Mesenchymal stem cell (in vitro differentiated cells and primary cell): Measurements from ENCODE around the gene TAOK3.
A peak's percentile ranks its signal among the peaks of the same experiment; 100 is the strongest.
"Not testable (repeated sequence)": the region's sequence is repeated elsewhere in the genome, so short reads cannot be mapped to it uniquely, and the experiment has no call there.

Experiments
- DNase-seq: peaks from one replicate; pipeline ENCODE4 v3.0.0-alpha.2; 2013
- H2AFZ ChIP-seq: one replicate; pipeline ENCODE4 v1.6.1; 2013; ENCODE audit warnings: low read depth, mild to moderate bottlenecking, control low read depth, inconsistent platforms, low read length, moderate library complexity
- H2AK5ac ChIP-seq: 2 replicates; pipeline ENCODE4 v1.6.1; 2013; ENCODE audit warnings: low read length, moderate library complexity, mild to moderate bottlenecking, inconsistent platforms; ENCODE audit not compliant: severe bottlenecking
- H2BK120ac ChIP-seq: one replicate; pipeline ENCODE4 v1.6.1; 2013; ENCODE audit warnings: low read depth, mild to moderate bottlenecking, inconsistent platforms, low read length, moderate library complexity
- H2BK12ac ChIP-seq, 2 experiments: one replicate each; pipeline ENCODE4 v1.6.1; 2013; ENCODE audit warnings: inconsistent platforms in 2 of 2, low read length in 2 of 2, mild to moderate bottlenecking in 2 of 2, moderate library complexity in 2 of 2, control low read depth in 1 of 2
- H2BK15ac ChIP-seq: one replicate; pipeline ENCODE4 v1.6.1; 2013; ENCODE audit warnings: mild to moderate bottlenecking, low read depth, inconsistent platforms; ENCODE audit not compliant: poor library complexity, severe bottlenecking
- H2BK5ac ChIP-seq: 2 replicates; pipeline ENCODE4 v1.6.1; 2013; ENCODE audit warnings: low read depth, mild to moderate bottlenecking, low read length, control low read depth, inconsistent platforms; ENCODE audit not compliant: poor library complexity, severe bottlenecking
- H3K14ac ChIP-seq, 2 experiments: one replicate each; pipeline ENCODE4 v1.6.1; 2013; ENCODE audit warnings: inconsistent platforms in 2 of 2, low read length in 2 of 2, control low read depth in 1 of 2, mild to moderate bottlenecking in 1 of 2, moderate library complexity in 1 of 2
- H3K18ac ChIP-seq, 2 experiments: one replicate each; pipeline ENCODE4 v1.6.1; 2013; ENCODE audit warnings: inconsistent platforms in 2 of 2, low read length in 2 of 2, control low read depth in 1 of 2, low read depth in 1 of 2, mild to moderate bottlenecking in 1 of 2
- H3K23ac ChIP-seq, 2 experiments: one replicate each; pipeline ENCODE4 v1.6.1; 2013; ENCODE audit warnings: inconsistent platforms in 2 of 2, low read length in 2 of 2, mild to moderate bottlenecking in 2 of 2, moderate library complexity in 2 of 2, control low read depth in 1 of 2
- H3K27ac ChIP-seq: 2 replicates; pipeline ENCODE4 v1.5.1; 2013; ENCODE audit warnings: mild to moderate bottlenecking, moderate library complexity, low read length, control low read depth, inconsistent platforms; ENCODE audit not compliant: poor library complexity, severe bottlenecking
- H3K27me3 ChIP-seq, 2 experiments: 2 replicates each; pipeline versions ENCODE4 v1.6.1 to v1.7.0; 2013; ENCODE audit warnings: low read length in 2 of 2, mild to moderate bottlenecking in 2 of 2, moderate library complexity in 2 of 2, control low read depth in 1 of 2, inconsistent platforms in 1 of 2; ENCODE audit not compliant: control insufficient read depth in 1 of 2, insufficient read depth in 1 of 2
- H3K36me3 ChIP-seq, 2 experiments: 2 replicates each; pipeline versions ENCODE4 v1.6.1 to v1.7.0; 2013; ENCODE audit warnings: low read length in 2 of 2, control low read depth in 1 of 2, inconsistent platforms in 1 of 2, low read depth in 1 of 2, mild to moderate bottlenecking in 1 of 2; ENCODE audit not compliant: insufficient read depth in 2 of 2, control insufficient read depth in 1 of 2
- H3K4ac ChIP-seq, 2 experiments: one replicate each; pipeline ENCODE4 v1.6.1; 2013; ENCODE audit warnings: inconsistent platforms in 2 of 2, low read length in 2 of 2, mild to moderate bottlenecking in 2 of 2, moderate library complexity in 2 of 2, control low read depth in 1 of 2, low read depth in 1 of 2
- H3K4me1 ChIP-seq: 2 replicates; pipeline ENCODE4 v1.6.1; 2013; ENCODE audit warnings: low read depth, low read length, control low read depth; ENCODE audit not compliant: control insufficient read depth, insufficient read depth
- H3K4me2 ChIP-seq: 2 replicates; pipeline ENCODE4 v1.6.1; 2013; ENCODE audit warnings: low read length, mild to moderate bottlenecking, inconsistent platforms; ENCODE audit not compliant: poor library complexity, severe bottlenecking
- H3K4me3 ChIP-seq, 2 experiments: 2 replicates each; pipeline versions ENCODE4 v1.5.1 to v1.7.0; 2013; ENCODE audit warnings: low read length in 2 of 2, mild to moderate bottlenecking in 2 of 2, control low read depth in 1 of 2, low read depth in 1 of 2; ENCODE audit not compliant: insufficient read depth in 1 of 2
- H3K79me1 ChIP-seq: replicated peaks from 2 replicates; pipeline ENCODE4 v1.6.1; 2013; ENCODE audit warnings: mild to moderate bottlenecking, control low read depth, low read length, inconsistent platforms; ENCODE audit not compliant: poor library complexity, severe bottlenecking
- H3K9ac ChIP-seq: 2 replicates; pipeline ENCODE4 v1.7.0; 2013; ENCODE audit warnings: mild to moderate bottlenecking, low read length, moderate library complexity
- H3K9me3 ChIP-seq: 2 replicates; pipeline ENCODE4 v1.7.0; 2013; ENCODE audit warnings: mild to moderate bottlenecking, low read length; ENCODE audit not compliant: control insufficient read depth
- H4K8ac ChIP-seq: one replicate; pipeline ENCODE4 v1.6.1; 2013; ENCODE audit warnings: inconsistent platforms, mild to moderate bottlenecking, low read length, moderate library complexity
- H4K91ac ChIP-seq: one replicate; pipeline ENCODE4 v1.6.1; 2013; ENCODE audit warnings: mild to moderate bottlenecking, low read length, inconsistent platforms
- WGBS: methylation state at CpG from one replicate; pipeline ENCODE4 v1.1.7; 2013; ENCODE audit warnings: mixed read lengths; 5-methylcytosine and 5-hydroxymethylcytosine counted together

The TAOK3 gene

DNA sequence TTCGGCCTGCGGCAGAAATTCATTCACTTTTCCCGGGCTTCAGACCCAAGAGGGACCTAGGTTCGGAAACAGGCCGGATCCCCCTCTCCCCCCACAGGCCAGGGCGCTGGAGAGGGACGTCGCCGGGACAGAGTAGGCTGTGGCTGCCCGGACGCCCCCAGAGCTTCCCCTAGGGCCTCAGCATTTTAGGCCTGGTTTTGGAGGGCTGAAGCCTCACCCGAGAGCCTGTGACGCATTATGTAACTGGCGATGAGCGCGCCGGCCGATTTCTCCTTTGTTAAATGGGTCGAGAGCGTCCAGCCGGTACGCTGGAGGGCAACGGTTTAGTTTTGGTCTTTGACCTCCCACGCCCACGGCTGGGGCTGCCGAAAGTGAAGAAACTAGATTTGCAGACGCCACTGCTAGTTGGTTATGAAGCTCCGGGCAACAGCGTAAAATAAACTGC lies 236.1 kb downstream of the TAOK3 start:
- Histone ChIP-seq H3K27me3 (no peaks in the 10 kb centered on the region), H3K9ac (peak overlapping the region; percentile 99), H3K79me1 (peaks cover 12% of the 10 kb centered on the region), H3K4me2 (peak overlapping the region; percentile 64), H2BK120ac (no peak overlapping the region), H3K14ac (peak overlapping the region in 1 of 2 experiments; percentile 93), H2BK15ac (peak overlapping the region; percentile 65), H4K91ac (no peak overlapping the region), H3K36me3 (peaks cover 27 to 35% of the 10 kb centered on the region in 2 experiments), H3K27ac (peak overlapping the region; percentile 13), H4K8ac (no peak overlapping the region), H3K23ac (peak overlapping the region; percentile 83 to 96), H3K4me3 (peak overlapping the region; percentile 89 to 97), H2BK5ac (peak overlapping the region; percentile 61), H3K4ac (peak overlapping the region; percentile 77 to 94), H3K18ac (peak overlapping the region; percentile 23 to 91), H2BK12ac (no peak overlapping the region), H2AFZ (peak overlapping the region; percentile 99), H3K4me1 (peaks cover 24% of the 10 kb centered on the region), H3K9me3 (no peaks in the 10 kb centered on the region), H2AK5ac (no peak overlapping the region)
- peak; percentile 50 for DNase-seq
- under 1% methylated on average over 26 of the region's 29 CpGs for WGBS

DNA sequence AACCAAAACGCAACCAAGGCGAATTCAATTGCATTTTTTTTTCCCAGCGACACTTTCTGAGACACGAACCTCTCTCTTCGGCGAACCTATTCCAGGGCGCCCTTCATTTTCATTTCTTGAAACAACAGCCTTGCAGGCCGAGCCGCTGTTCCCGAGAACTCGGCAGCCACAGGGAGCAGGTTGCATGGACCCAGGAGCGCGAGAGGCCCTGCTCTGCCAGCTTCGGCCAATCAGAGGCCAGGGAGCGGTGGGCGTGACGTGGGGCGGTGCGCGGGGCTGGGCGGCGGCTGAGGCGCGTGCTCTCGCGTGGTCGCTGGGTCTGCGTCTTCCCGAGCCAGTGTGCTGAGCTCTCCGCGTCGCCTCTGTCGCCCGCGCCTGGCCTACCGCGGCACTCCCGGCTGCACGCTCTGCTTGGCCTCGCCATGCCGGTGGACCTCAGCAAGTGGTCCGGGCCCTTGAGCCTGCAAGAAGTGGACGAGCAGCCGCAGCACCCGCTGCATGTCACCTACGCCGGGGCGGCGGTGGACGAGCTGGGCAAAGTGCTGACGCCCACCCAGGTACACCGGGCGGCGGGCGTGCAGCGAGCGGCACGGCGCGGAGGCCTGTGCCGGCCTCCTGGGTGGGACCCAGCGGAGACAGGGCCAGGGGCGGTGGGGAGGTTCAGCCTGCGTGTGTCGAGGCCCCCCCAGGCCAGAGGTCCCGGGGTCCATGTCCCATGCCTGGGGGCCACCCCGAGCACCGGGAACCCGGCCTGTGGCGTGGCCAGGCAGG lies 236.7 kb downstream of the TAOK3 start, which contains the start of gene PEBP1:
Gene PEBP1, plus strand, starts transcription at position 337 of the 771 bp plus-strand sequence. Its CDS starts 86 bp downstream, at position 423.
- WGBS, result 2% methylated on average over 63 of the region's 70 CpGs
- peak within 1 kb of the TSS; percentile 65 for H2BK15ac ChIP-seq
- peak within 1 kb of the TSS in 1 of 2 experiments; percentile 19 for H2BK12ac ChIP-seq

GRCh38 chr12:118129436-118129835 lies 243.3 kb downstream of the TAOK3 start:
- not testable (repeated sequence) for H4K8ac ChIP-seq, H2AK5ac ChIP-seq, H2AFZ ChIP-seq, H3K18ac ChIP-seq, H3K4ac ChIP-seq, H2BK15ac ChIP-seq, H3K4me2 ChIP-seq, H3K9me3 ChIP-seq, H3K23ac ChIP-seq, H4K91ac ChIP-seq, H3K36me3 ChIP-seq, H3K27me3 ChIP-seq, H2BK120ac ChIP-seq, H3K4me3 ChIP-seq, H2BK12ac ChIP-seq, H3K9ac ChIP-seq, H3K79me1 ChIP-seq, H3K4me1 ChIP-seq, H3K27ac ChIP-seq, H3K14ac ChIP-seq, H2BK5ac ChIP-seq, DNase-seq
- 95% methylated on average over 4 of the region's 5 CpGs for WGBS

More for the DNA sequence above, 236.7 kb downstream of the TAOK3 start, which contains the start of gene PEBP1:
- Histone ChIP-seq H4K91ac (peak within 1 kb of the TSS; percentile 82), H3K36me3 (peaks cover 21 to 29% of the 10 kb centered on the region in 2 experiments), H2BK120ac (peak within 1 kb of the TSS; percentile 38), H3K23ac (peak within 1 kb of the TSS; percentile 83 to 96), H3K9ac (peak within 1 kb of the TSS; percentile 99), H3K4me3 (peak within 1 kb of the TSS; percentile 89 to 97), H3K4ac (peak within 1 kb of the TSS; percentile 77 to 94), H2BK5ac (peak within 1 kb of the TSS; percentile 61), H2AFZ (peak within 1 kb of the TSS; percentile 99), H3K9me3 (no peaks in the 10 kb centered on the region), H3K14ac (peak within 1 kb of the TSS in 1 of 2 experiments; percentile 93), H3K79me1 (peaks cover 8% of the 10 kb centered on the region), H4K8ac (peak within 1 kb of the TSS; percentile 91), H2AK5ac (no peak within 1 kb of the TSS), H3K4me1 (peaks cover 25% of the 10 kb centered on the region), H3K18ac (peak within 1 kb of the TSS; percentile 87 to 95), H3K4me2 (peak within 1 kb of the TSS; percentile 64), H3K27me3 (no peaks in the 10 kb centered on the region), H3K27ac (peak within 1 kb of the TSS; percentile 13)
- peak; percentile 93 for DNase-seq

- H3K9ac ChIP-seq, result no peak overlapping the region
- no peak for DNase-seq
- peaks cover 4% of the 10 kb centered on the region for H3K79me1 ChIP-seq
- no peak overlapping the region for H3K27ac ChIP-seq
- no peak overlapping the region for H3K4me3 ChIP-seq
- no peak overlapping the region for H2AK5ac ChIP-seq
- no peak overlapping the region for H3K4ac ChIP-seq
- H3K4me2 ChIP-seq, result no peak overlapping the region
- no peak overlapping the region for H4K91ac ChIP-seq
- no peak overlapping the region for H2BK15ac ChIP-seq
- peaks cover 5% of the 10 kb centered on the region for H3K4me1 ChIP-seq
- H3K23ac ChIP-seq, result no peak overlapping the region
- peaks cover 0 to 5% of the 10 kb centered on the region in 2 experiments for H3K36me3 ChIP-seq
- no peaks in the 10 kb centered on the region for H3K9me3 ChIP-seq
- H3K14ac ChIP-seq, result no peak overlapping the region
- no peak overlapping the region for H2BK120ac ChIP-seq
- no peak overlapping the region for H2AFZ ChIP-seq
- no peak overlapping the region for H2BK12ac ChIP-seq
- no peak overlapping the region for H2BK5ac ChIP-seq
- 98% methylated on average over 5 of the region's 5 CpGs for WGBS
- no peak overlapping the region for H4K8ac ChIP-seq
- H3K27me3 ChIP-seq, result no peaks in the 10 kb centered on the region
- no peak overlapping the region for H3K18ac ChIP-seq
These were observed 244.8 kb downstream of the TAOK3 start for GRCh38 chr12:118127867-118128266.
